CD14-positive monocyte (primary cell): ENCODE data around the gene OR2A42. TPM values are rescaled to one million over a fixed set of nuclear protein-coding genes. Genes with fewer than 3 reads are reported as not detected.
"Not testable (repeated sequence)": the region's sequence is repeated elsewhere in the genome, so short reads cannot be mapped to it uniquely, and the experiment has no call there.

Source experiments
- DNase-seq, 3 donors: peaks; one replicate each; pipeline ENCODE4 v3.0.0-alpha.2; 2011 to 2022
- H2AFZ ChIP-seq: 2 replicates; pipeline ENCODE4 v1.6.0; 2012; ENCODE audit warnings: mild to moderate bottlenecking, low read depth, low read length, inconsistent platforms; ENCODE audit not compliant: insufficient read depth, poor library complexity, severe bottlenecking
- H3K27ac ChIP-seq, 2 donors: 1 replicate in 1 of 2; 2 replicates in 1 of 2; pipeline ENCODE4 v1.5.1; 2012 to 2013; ENCODE audit warnings: low read length in 2 of 2, control low read depth in 1 of 2, inconsistent platforms in 1 of 2, low read depth in 1 of 2, mild to moderate bottlenecking in 1 of 2
- H3K27me3 ChIP-seq, 2 donors: one replicate each; pipeline versions ENCODE4 v1.6.0 to v1.6.1; 2011 to 2013; ENCODE audit warnings: low read length in 2 of 2; ENCODE audit not compliant: control insufficient read depth in 2 of 2, insufficient read depth in 2 of 2
- H3K36me3 ChIP-seq, 2 donors: replicated peaks in 1 of 2; 1 replicate in 1 of 2; 2 replicates in 1 of 2; pipeline versions ENCODE4 v1.5.1 to v1.6.1; 2012 to 2013; ENCODE audit warnings: low read length in 2 of 2, control low read depth in 1 of 2, inconsistent platforms in 1 of 2, mild to moderate bottlenecking in 1 of 2; ENCODE audit not compliant: insufficient read depth in 2 of 2, control insufficient read depth in 1 of 2
- H3K4me1 ChIP-seq, 2 donors: 1 replicate in 1 of 2; 2 replicates in 1 of 2; pipeline versions ENCODE4 v1.5.1 to v1.6.1; 2012 to 2013; ENCODE audit warnings: low read length in 2 of 2, control low read depth in 1 of 2, inconsistent platforms in 1 of 2, mild to moderate bottlenecking in 1 of 2, moderate library complexity in 1 of 2; ENCODE audit not compliant: insufficient read depth in 2 of 2, control insufficient read depth in 1 of 2
- H3K4me2 ChIP-seq: replicated peaks from 2 replicates; pipeline ENCODE3; 2012; ENCODE audit warnings: low read length, moderate library complexity, mild to moderate bottlenecking; ENCODE audit not compliant: poor library complexity, severe bottlenecking; ENCODE audit errors: extremely low read depth
- H3K4me3 ChIP-seq, 3 experiments: fragments of 200-600 bp in 1 of 3; sonication (generic) in 1 of 3; replicated peaks in 1 of 3; 1 replicate in 2 of 3; 2 replicates in 1 of 3; pipeline ENCODE4 v1.5.1; 2011 to 2013; ENCODE audit warnings: low read length in 3 of 3, mild to moderate bottlenecking in 3 of 3, control low read depth in 2 of 3, low read depth in 2 of 3, inconsistent platforms in 1 of 3, moderate library complexity in 1 of 3
- H3K79me2 ChIP-seq: 2 replicates; pipeline ENCODE4 v1.6.0; 2012; ENCODE audit warnings: mild to moderate bottlenecking, control low read depth, inconsistent platforms, low read length, moderate library complexity; ENCODE audit not compliant: insufficient read depth
- H3K9ac ChIP-seq: 2 replicates; pipeline ENCODE4 v1.6.0; 2017; ENCODE audit warnings: low read length, mild to moderate bottlenecking; ENCODE audit not compliant: insufficient read depth, poor library complexity, severe bottlenecking
- H3K9me3 ChIP-seq, 2 donors: replicated peaks in 1 of 2; 1 replicate in 1 of 2; 2 replicates in 1 of 2; pipeline versions ENCODE4 v1.5.1 to v1.6.1; 2012 to 2013; ENCODE audit warnings: low read length in 2 of 2, control low read depth in 1 of 2; ENCODE audit not compliant: control insufficient read depth in 1 of 2, insufficient read depth in 1 of 2
- H4K20me1 ChIP-seq: 2 replicates; pipeline ENCODE4 v1.6.0; 2012; ENCODE audit warnings: mild to moderate bottlenecking, low read length, control low read depth, moderate library complexity; ENCODE audit not compliant: insufficient read depth
- H3K27ac Mint-ChIP-seq, 7 donors: one replicate each; pipeline ENCODE4 v1.8.0; 2020; ENCODE audit warnings: mild to moderate bottlenecking in 7 of 7, mixed read lengths in 7 of 7, moderate library complexity in 6 of 7, inconsistent platforms in 2 of 7
- H3K27me3 Mint-ChIP-seq, 3 donors: one replicate each; pipeline ENCODE4 v1.8.0; 2021 to 2022; ENCODE audit warnings: low read depth in 3 of 3, mild to moderate bottlenecking in 3 of 3, mixed read lengths in 3 of 3, moderate library complexity in 3 of 3, inconsistent platforms in 1 of 3
- H3K36me3 Mint-ChIP-seq, 2 donors: one replicate each; pipeline ENCODE4 v1.8.0; 2020; ENCODE audit warnings: mixed read lengths in 2 of 2, inconsistent platforms in 1 of 2, mild to moderate bottlenecking in 1 of 2
- H3K4me1 Mint-ChIP-seq: one replicate; pipeline ENCODE4 v1.8.0; 2020; ENCODE audit warnings: mild to moderate bottlenecking, mixed read lengths
- H3K4me3 Mint-ChIP-seq, 2 donors: one replicate each; pipeline ENCODE4 v1.8.0; 2020; ENCODE audit warnings: mild to moderate bottlenecking in 2 of 2, mixed read lengths in 2 of 2, moderate library complexity in 1 of 2
- H3K9me3 Mint-ChIP-seq, 7 donors: one replicate each; pipeline ENCODE4 v1.8.0; 2020 to 2022; ENCODE audit warnings: mixed read lengths in 7 of 7, mild to moderate bottlenecking in 6 of 7, moderate library complexity in 6 of 7, inconsistent platforms in 2 of 7
- WGBS: methylation state at CpG from one replicate; pipeline ENCODE4 v1.1.5; 2013; ENCODE audit warnings: missing lambda C conversion rate; ENCODE audit not compliant: insufficient coverage; 5-methylcytosine and 5-hydroxymethylcytosine counted together
- intact Hi-C, 2 donors: fragments of 100-400 bp; cut with micrococcal nuclease; formaldehyde crosslinking; loops; one replicate each; pipeline versions ENCODE4 v1.15.0 to v1.15.1; 2023
- polyA plus RNA-seq, 3 donors: library from polyadenylated mRNA; depleted of rRNA in 1 of 3; unstranded in 2 of 3; stranded (reverse) in 1 of 3; fragments of 300-500 nt in 2 of 3; fragments of >200 nt in 1 of 3; fragmentation: Illumina TruSeq in 2 of 3; gene quantifications; 1 replicate in 2 of 3; 2 replicates in 1 of 3; pipeline ENCODE4 v1.2.3, GENCODE V29; 2012 to 2021

Gene OR2A42
- polyA plus RNA-seq, 3 donors: not detected

DNA sequence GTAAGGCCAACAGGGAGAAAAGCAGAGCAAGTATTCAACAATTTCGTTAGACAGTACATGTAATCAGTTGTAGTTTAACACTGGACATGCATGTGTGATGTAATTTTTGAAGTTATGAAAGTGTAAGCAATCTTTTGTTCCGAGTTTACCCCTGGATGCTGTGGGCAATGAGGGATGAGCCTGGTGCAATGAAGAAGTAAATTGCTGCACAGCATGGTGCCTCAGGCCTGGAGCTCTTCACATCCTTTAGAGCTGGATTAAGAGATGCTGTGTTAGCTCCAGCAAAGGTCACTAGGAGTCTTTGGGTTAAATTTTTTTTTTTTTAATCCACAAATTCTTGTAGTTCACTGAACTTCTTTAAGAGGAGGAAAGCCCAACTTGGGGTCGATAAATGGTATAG lies 36.3 kb downstream of the OR2A42 start:
- WGBS: no CpG with 5 or more reads among the region's 3 CpGs

DNA sequence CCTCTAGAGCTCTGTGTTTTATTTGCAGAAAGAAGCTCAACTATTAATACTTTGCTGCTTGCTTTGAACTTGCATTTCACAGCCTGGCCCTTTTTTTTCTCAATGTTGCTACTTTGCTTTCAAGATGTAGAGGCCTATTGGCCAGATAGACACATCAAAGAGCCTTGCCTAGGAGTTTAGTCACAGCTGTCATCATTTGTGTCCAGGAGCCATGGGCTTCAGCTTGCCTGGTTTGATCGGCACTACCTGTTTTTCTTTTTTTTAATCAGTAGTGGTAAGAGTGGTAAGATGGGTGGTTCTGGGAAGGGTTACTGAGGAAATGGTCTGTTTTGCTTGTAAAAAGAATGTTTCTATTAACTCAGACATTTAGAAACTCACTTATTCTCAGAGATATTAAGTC lies 37.4 kb downstream of the OR2A42 start:
- H3K27ac ChIP-seq, DNase-seq, H3K27me3 ChIP-seq, H3K4me2 ChIP-seq, H2AFZ ChIP-seq, intact Hi-C loops, H3K36me3 ChIP-seq, H3K9me3 ChIP-seq, H3K36me3 Mint-ChIP-seq, H4K20me1 ChIP-seq, H3K9ac ChIP-seq, H3K4me1 Mint-ChIP-seq, H3K4me3 Mint-ChIP-seq, H3K27ac Mint-ChIP-seq, H3K4me3 ChIP-seq, H3K79me2 ChIP-seq, H3K9me3 Mint-ChIP-seq, H3K4me1 ChIP-seq, H3K27me3 Mint-ChIP-seq: not testable (repeated sequence)
- WGBS: no CpG with 5 or more reads among the region's 1 CpG

More for the DNA sequence above, 36.3 kb downstream of the OR2A42 start:
- H4K20me1 ChIP-seq, H3K4me3 ChIP-seq, H3K36me3 Mint-ChIP-seq, H3K4me1 ChIP-seq, H3K27me3 ChIP-seq, H3K9ac ChIP-seq, H3K4me2 ChIP-seq, H3K4me1 Mint-ChIP-seq, H3K27me3 Mint-ChIP-seq, H3K9me3 ChIP-seq, H3K27ac ChIP-seq, DNase-seq, H3K9me3 Mint-ChIP-seq, intact Hi-C loops, H3K79me2 ChIP-seq, H3K27ac Mint-ChIP-seq, H2AFZ ChIP-seq, H3K4me3 Mint-ChIP-seq, H3K36me3 ChIP-seq: not testable (repeated sequence)

DNA sequence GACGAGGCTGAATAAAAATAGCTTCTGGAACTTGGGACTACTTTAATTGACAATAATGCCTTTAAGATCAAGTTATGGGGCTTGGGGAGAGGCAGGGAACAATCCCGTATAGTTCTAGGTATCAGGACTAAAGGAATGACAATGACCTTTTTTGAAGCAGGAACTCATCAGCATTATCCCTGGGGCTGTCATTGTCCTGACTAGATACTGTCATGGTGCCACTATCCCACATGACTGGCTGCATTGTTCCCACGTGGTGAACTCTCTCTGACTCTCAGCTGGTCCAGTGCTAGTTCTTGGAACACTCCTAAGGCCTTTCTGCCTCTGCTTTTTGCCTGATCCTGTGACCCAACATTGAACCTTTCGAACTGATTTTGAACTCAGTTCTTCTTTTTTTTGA lies 40.5 kb downstream of the OR2A42 start:
- no CpG with 5 or more reads among the region's 4 CpGs for WGBS
- H3K4me3 Mint-ChIP-seq, H3K79me2 ChIP-seq, H3K27me3 ChIP-seq, H3K4me2 ChIP-seq, H3K4me1 ChIP-seq, H3K9ac ChIP-seq, intact Hi-C loops, H3K9me3 Mint-ChIP-seq, H2AFZ ChIP-seq, H3K4me1 Mint-ChIP-seq, H4K20me1 ChIP-seq, H3K9me3 ChIP-seq, H3K4me3 ChIP-seq, H3K36me3 Mint-ChIP-seq, H3K27ac Mint-ChIP-seq, H3K27ac ChIP-seq, DNase-seq, H3K36me3 ChIP-seq, H3K27me3 Mint-ChIP-seq: not testable (repeated sequence)

DNA sequence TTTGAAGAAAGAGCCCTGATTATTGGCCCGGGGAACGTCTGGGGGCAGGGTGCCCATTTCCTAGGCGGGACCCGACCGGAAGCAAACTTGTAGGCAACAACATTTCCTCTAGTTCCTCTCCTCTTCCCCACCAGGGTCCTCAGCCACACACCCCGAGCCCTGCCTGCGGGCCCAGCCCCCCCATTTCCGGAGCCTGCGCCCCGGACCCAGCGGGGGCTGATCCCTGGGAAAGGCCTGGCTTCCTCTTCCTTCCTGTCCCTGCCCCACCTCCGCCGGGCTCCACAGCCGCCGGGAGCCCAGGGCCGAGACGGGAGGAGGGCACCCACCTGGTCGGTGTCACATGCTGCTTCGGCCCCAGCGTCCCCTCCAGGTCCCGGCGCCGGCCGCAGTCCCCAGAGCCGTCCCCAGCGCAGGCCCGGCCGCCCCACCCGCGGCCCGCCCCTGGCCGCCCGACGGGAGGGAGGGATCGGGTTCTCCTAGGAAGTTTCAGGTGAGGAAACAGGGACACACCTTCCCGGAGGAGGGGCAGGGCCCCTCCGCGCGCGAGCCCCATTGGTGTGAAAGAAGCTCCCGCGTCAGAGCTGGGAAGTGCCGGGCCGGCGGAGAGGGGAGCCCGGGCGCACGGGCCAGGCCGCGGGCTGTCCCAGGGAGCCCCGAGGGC lies 44.1 kb downstream of the OR2A42 start, which contains the start of gene ARHGEF35:
Gene ARHGEF35, minus strand, starts transcription at position 622 of the 661 bp plus-strand sequence. CDS start 7,450 bp downstream, outside the sequence.
- H3K4me1 Mint-ChIP-seq, H3K27me3 ChIP-seq, H3K9me3 ChIP-seq, H3K27ac ChIP-seq, H3K4me2 ChIP-seq, intact Hi-C loops, H3K36me3 ChIP-seq, H3K4me3 Mint-ChIP-seq, H3K4me3 ChIP-seq, H3K27ac Mint-ChIP-seq, H3K79me2 ChIP-seq, H3K36me3 Mint-ChIP-seq, DNase-seq, H3K4me1 ChIP-seq, H3K27me3 Mint-ChIP-seq, H3K9me3 Mint-ChIP-seq, H2AFZ ChIP-seq, H3K9ac ChIP-seq, H4K20me1 ChIP-seq: not testable (repeated sequence)
- WGBS: no CpG with 5 or more reads among the region's 51 CpGs
